ENCODE results near the gene ST6GALNAC3.

ST6GALNAC3 gene

GRCh38 chr1:76256289-76257223, 182.0 kb downstream of the ST6GALNAC3 start:
- FAIRE-seq, result no peak

- FAIRE-seq, result no peak
Measured at GRCh38 chr1:76257823-76258222, 183.3 kb downstream of the ST6GALNAC3 start.

- FAIRE-seq, result no peak
Measured at GRCh38 chr1:76259270-76259669, 184.7 kb downstream of the ST6GALNAC3 start.

DNA sequence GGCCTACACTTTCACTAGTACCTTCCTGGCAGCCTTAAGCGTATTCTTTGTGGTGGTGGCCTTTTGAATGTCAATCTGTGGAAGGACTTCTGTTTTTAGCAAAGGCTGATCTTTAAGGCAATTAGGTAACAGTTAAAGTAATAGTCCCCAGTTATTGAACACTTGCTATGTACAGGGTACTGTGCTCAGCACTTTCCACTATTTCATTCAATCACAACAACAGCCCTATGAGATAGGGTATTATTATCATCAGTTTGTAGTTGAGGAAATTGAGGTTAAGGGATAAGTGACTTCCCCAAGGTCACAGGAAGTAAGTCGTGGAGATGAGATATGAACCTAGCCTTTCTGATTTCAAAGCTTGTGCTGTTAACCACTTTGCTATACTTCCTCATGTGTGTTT, 185.7 kb downstream of the ST6GALNAC3 start:
- no peak for FAIRE-seq

DNA sequence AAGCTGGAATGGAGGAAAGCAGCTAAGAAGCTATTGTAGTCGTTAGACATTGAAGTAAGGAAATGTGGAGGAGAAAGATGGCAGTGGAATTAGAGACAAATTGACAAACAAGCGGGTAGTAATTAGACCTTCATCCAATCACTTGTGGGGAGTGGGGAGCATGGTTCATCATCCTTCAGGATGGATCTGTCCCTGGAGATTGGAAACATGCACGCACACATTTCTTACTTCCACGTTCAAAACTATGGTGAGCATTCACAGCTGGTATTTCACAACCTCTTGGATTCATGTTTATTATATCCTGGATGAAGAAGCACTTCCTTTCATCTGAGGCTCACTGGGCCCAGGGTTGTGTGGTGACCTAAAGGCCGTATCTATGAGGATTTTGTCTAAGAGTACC, 188.1 kb downstream of the ST6GALNAC3 start:
- FAIRE-seq, result no peak

GRCh38 chr1:76264642-76265041, 190.1 kb downstream of the ST6GALNAC3 start:
- FAIRE-seq, result no peak

DNA sequence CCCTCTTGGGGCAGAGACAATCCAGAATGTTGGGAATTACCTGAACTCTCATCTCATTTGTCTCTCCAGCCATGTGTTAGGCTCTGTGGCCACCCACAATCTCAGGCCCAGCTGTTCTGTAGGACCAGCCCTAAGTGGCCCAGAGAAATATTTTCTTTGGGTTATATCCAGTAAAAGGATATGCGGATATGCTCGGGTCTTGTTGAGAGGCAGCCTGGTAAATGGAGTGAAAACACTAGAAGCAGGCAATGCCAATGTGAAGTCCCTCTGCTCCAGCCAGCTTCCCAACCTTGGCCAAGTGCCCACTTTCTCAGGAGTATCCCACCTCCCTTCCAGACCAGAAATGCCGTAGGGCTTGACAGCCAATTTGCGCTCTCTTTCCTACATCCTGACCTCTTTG, 192.2 kb downstream of the ST6GALNAC3 start:
- no peak for FAIRE-seq

- no peak for FAIRE-seq
Measured at GRCh38 chr1:76267631-76268030, 193.1 kb downstream of the ST6GALNAC3 start.

GRCh38 chr1:76268341-76268740, 193.8 kb downstream of the ST6GALNAC3 start:
- no peak for FAIRE-seq

DNA sequence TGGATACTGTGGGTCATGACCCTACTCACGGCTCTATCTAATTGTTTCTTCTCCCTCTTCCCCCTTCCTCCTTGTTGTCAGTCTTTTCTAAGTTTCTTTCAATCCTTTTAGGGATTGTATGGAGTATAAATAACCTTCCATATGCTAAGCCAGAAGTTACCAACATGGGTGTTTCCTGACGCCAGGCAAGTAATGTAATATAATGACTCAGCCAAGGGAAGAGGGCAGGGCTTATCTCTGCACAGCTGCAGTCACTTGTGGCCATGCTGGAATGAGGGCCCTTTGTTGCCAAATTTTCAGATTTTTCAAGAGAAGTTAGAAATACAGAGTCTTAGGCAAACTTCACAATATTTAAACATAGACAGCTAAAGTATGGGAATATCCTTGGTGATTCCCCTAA, 194.6 kb downstream of the ST6GALNAC3 start:
- FAIRE-seq, result no peak

- FAIRE-seq, result no peak
Measured at GRCh38 chr1:76274302-76274701, 199.8 kb downstream of the ST6GALNAC3 start.

DNA sequence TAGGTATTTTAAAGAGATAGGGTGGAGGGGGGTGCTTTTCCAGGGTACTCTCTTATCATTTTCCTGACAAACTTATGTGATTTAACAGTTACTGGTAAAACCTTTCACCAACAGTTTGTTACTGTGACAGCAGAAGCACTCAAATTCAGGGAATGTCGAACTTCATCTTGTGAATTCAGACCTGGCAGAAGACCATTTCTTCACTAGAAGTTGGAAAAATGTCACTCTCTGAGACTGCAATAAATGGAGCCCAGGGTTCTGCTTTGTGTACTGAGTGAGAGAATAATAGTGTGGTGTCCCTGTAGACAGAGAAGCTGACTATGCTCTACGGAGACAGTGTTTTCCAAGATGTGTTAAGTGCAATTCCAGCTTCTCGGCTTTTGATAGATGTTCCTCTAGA, 200.2 kb downstream of the ST6GALNAC3 start:
- no peak for FAIRE-seq

DNA sequence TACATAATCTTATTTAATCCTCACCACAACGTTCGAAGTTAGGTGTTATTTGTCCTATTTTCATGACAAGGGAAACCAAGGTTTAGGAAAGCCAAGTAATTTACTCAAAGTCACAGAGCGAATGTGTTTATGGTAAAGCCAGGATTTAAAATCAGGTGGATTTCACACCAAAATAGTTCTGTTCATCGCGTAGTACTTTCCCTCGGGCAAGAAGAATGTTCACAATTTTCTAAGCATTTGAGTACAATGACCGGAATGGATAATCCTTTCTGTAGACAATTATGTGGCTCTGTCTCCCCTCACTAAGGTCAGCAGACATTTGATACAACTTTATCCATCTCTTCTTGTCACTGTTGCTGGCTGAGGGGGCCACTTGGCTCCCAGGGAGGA, 204.2 kb downstream of the ST6GALNAC3 start:
- FAIRE-seq, result no peak

DNA sequence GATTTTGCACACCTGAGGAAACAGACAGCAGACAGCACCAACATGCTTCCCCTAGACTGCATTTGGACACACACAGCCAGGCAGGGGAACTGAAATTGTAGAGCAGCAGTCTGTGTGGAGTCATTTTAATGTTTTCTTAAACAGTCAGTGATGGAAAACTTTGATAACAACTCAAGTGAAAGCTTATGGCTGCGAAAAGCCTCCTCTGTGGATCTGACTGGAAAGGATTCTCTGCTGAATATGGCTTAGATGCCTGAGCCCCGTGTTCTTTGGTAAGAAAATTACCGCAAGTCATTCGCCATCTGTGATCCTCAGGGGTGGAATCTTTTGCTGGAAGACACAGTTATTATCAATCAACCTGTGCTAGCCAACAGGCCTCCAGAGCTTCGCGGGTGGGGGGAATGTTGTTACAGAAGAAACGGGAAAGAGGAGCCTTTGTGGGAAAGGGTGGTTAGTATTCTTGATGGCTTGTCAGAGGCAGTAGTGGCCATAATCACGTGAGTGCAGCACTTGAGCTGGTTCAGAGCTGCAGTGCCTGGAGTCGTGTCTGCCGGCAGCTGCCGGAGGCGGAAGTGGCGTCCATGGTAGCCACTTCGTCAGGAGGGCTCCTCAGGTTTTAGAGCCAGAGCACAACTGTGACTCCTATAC, 204.7 kb downstream of the ST6GALNAC3 start:
- FAIRE-seq, result no peak

DNA sequence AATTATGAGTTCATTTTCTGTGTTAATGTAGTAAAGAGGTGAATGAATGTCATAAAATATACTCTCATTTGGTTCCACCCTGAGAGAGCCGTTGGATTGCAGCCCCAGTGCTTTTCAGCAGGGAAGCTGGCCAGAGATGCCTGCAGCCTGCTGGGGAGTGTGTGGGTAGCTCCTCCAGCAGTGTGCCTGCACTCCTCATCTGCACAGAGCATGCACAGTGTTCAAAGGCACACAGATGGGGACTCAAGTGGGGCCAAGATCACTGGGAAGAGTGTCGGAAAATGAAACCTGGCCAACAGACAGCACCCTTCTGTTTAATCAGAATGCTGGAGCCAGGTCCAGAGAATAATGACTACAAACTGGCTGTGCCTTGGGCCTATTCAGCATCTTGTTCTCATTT, 206.8 kb downstream of the ST6GALNAC3 start:
- FAIRE-seq, result no peak

DNA sequence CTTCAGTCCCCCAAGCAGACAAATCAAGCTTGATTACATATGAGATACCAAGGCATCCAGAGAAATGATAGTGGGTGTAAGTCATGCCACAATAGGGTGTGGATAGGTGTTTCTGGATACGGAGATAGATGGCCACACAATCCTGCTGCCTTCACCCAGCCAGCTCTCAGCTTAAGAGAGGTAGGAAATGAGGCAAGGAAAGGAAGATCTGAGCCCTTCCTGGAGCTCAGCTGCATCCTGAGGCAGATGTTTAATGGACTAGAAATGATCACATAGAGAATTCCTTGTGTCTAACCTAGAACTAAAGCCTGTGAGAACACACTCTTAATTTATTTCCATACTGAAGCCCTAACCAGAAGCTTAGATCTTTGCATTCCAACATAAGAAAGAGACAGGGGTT, 210.3 kb downstream of the ST6GALNAC3 start:
- FAIRE-seq, result no peak

DNA sequence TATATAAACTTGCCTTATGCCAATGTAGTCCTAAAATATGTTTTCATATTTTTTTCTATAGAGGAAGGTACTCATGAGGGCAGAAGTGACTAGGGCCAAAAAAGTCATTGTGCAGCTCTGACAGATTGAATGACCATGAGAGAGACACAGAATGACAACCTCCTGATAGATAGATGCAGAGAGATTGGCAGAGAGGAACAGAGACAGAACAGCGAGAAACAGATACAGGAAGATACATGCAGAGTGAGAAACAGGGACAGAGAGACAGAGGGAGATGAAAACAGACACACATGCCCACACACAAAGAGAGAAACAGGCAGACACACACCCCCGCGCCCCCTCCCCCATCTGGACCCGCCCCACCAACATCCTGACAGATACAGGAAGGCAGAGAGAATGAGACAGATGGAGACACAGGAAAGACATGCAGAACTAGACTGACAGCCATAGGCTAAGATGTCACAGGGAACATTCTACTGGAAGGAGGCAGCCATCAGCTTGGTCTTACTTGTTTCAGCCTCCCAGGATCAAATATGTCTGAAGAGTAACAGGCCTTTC, 211.1 kb downstream of the ST6GALNAC3 start:
- no peak for FAIRE-seq

GRCh38 chr1:76287917-76288316, 213.4 kb downstream of the ST6GALNAC3 start:
- no peak for FAIRE-seq

GRCh38 chr1:76288758-76289483, 214.4 kb downstream of the ST6GALNAC3 start:
- no peak for FAIRE-seq

DNA sequence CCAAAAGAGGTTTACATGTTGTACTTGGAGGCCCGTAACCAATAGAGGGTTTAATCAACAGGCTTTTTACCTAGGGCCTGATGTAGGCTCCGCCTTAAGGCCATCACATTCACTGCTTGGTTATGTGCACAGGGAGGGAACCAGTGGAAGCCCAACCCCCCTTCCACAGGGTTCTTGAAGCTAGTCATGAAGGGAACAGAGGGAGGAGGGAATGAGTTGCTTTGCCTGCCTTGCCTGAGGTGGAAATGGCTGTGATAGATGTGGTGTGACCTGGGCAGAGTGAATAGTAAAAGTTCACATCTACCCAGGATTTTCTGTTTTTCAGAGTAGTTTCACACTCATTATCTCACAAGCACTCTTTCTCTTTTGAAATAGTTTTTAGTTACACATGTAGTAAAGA, 215.1 kb downstream of the ST6GALNAC3 start:
- FAIRE-seq, result no peak

GRCh38 chr1:76290271-76290670, 215.7 kb downstream of the ST6GALNAC3 start:
- FAIRE-seq, result no peak

DNA sequence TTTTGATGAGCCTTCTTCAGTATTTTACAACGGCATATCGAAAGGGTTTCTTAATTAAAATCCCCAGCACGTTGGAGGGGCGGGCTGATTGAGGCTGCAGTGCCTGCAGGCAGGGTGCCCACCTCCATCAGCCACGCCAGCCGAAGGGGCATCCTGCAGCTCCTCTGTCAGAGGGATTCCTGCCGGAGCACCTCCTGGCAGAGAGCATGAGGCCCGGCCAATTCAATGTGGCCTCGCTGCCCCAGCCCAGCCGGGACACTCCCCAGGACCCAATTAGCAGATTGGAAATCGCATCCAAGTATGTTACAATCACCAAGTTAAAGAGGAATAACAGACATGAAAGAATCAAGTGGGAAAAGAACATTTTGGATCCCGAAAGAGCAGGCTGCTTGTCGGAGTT, 216.6 kb downstream of the ST6GALNAC3 start:
- FAIRE-seq, result no peak

GRCh38 chr1:76291737-76292136, 217.2 kb downstream of the ST6GALNAC3 start:
- no peak for FAIRE-seq

Measured in G401.6 (cell line).